ENCODE data around the gene ETS1.
A peak's percentile ranks its signal among the peaks of the same experiment; 100 is the strongest.

Gene ETS1

GRCh38 chr11:128603003-128603696 lies 15.8 kb upstream of the ETS1 start:
- peaks cover 15% of the 10 kb centered on the region for H3K4me1 ChIP-seq (ENCODE audit: control insufficient read depth, insufficient read depth, low read length)
- no peaks in the 10 kb centered on the region for H3K36me3 ChIP-seq (ENCODE audit: control insufficient read depth, insufficient read depth, low read length)
- H3K4me3 ChIP-seq (ENCODE audit: low read depth, low read length), result no peak overlapping the region
- H3K9ac ChIP-seq (ENCODE audit: low read depth, low read length), result no peak overlapping the region
- no peaks in the 10 kb centered on the region for H3K27me3 ChIP-seq (ENCODE audit: control insufficient read depth, insufficient read depth, low read length)
- no peaks in the 10 kb centered on the region for H3K9me3 ChIP-seq (ENCODE audit: control insufficient read depth, insufficient read depth, low read length)
- H3K27ac ChIP-seq (ENCODE audit: low read depth, low read length), result no peak overlapping the region

DNA sequence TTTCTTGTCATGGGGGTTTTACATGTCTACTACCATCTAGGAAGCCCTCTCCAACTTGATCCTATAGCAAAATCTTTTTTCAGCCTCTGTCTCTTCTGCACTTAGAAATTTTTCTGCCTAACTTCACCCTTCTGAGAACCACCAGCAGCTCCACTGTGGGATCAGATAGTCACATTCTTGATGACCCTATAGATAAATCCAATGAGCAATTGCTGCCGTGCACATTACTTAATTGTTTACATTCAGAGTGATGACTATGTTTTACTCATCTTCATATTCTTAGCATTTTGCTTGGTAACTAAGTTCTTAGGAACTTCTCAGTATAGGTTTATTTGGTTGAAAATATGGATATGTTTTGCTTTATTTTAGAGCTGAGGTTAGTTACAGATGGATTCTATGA lies 12.4 kb upstream of the ETS1 start:
- H3K4me3 ChIP-seq (ENCODE audit: low read depth, low read length), result no peak overlapping the region
- H3K9ac ChIP-seq (ENCODE audit: low read depth, low read length), result no peak overlapping the region
- no peaks in the 10 kb centered on the region for H3K9me3 ChIP-seq (ENCODE audit: control insufficient read depth, insufficient read depth, low read length)
- H3K27me3 ChIP-seq (ENCODE audit: control insufficient read depth, insufficient read depth, low read length), result 0 out of 2 replicates have a peak, but pooled peaks cover under 1% of the 10 kb centered on the region
- no peak overlapping the region for H3K27ac ChIP-seq (ENCODE audit: low read depth, low read length)
- H3K4me1 ChIP-seq (ENCODE audit: control insufficient read depth, insufficient read depth, low read length), result peaks cover 22% of the 10 kb centered on the region
- no peaks in the 10 kb centered on the region for H3K36me3 ChIP-seq (ENCODE audit: control insufficient read depth, insufficient read depth, low read length)

- H3K4me3 ChIP-seq (ENCODE audit: low read depth, low read length), result no peak overlapping the region
- no peak overlapping the region for H3K9ac ChIP-seq (ENCODE audit: low read depth, low read length)
- H3K36me3 ChIP-seq (ENCODE audit: control insufficient read depth, insufficient read depth, low read length), result no peaks in the 10 kb centered on the region
- peaks cover 24% of the 10 kb centered on the region for H3K4me1 ChIP-seq (ENCODE audit: control insufficient read depth, insufficient read depth, low read length)
- H3K27ac ChIP-seq (ENCODE audit: low read depth, low read length), result no peak overlapping the region
- H3K27me3 ChIP-seq (ENCODE audit: control insufficient read depth, insufficient read depth, low read length), result peaks cover 9% of the 10 kb centered on the region; the same call in 1 of the 2 replicates
- no peaks in the 10 kb centered on the region for H3K9me3 ChIP-seq (ENCODE audit: control insufficient read depth, insufficient read depth, low read length)
These were observed 11.3 kb upstream of the ETS1 start for GRCh38 chr11:128598506-128599150.

- Histone ChIP-seq H3K36me3 (ENCODE audit: control insufficient read depth, insufficient read depth, low read length) (no peaks in the 10 kb centered on the region), H3K27ac (ENCODE audit: low read depth, low read length) (no peak overlapping the region), H3K27me3 (ENCODE audit: control insufficient read depth, insufficient read depth, low read length) (peaks cover 9% of the 10 kb centered on the region; the same call in 1 of the 2 replicates), H3K9me3 (ENCODE audit: control insufficient read depth, insufficient read depth, low read length) (no peaks in the 10 kb centered on the region), H3K4me3 (ENCODE audit: low read depth, low read length) (no peak overlapping the region), H3K9ac (ENCODE audit: low read depth, low read length) (no peak overlapping the region), H3K4me1 (ENCODE audit: control insufficient read depth, insufficient read depth, low read length) (peaks cover 29% of the 10 kb centered on the region)
These were observed 10.7 kb upstream of the ETS1 start for GRCh38 chr11:128598096-128598495.

DNA sequence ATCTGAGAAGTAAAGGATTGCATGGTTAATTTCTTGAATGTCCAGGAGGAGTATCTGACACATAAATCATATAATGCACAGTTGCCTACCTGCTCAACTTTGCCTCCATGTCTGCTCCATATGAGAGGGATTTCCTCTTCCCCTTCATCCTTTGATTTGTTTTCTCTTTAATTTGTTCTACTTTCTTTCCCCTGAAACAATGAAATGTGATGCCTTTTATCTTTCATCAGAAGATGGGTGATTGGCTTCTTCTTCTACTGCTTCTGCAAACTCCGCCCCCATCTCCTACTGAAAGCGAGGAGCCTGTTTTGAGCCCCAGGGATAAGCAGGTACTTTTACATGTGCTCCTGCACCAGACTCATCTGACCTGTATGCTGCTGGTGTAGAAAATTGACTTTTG lies 9.9 kb upstream of the ETS1 start:
- Histone ChIP-seq H3K27me3 (ENCODE audit: control insufficient read depth, insufficient read depth, low read length) (peaks cover 9% of the 10 kb centered on the region; the same call in 1 of the 2 replicates), H3K9ac (ENCODE audit: low read depth, low read length) (no peak overlapping the region), H3K27ac (ENCODE audit: low read depth, low read length) (no peak overlapping the region), H3K4me3 (ENCODE audit: low read depth, low read length) (no peak overlapping the region), H3K36me3 (ENCODE audit: control insufficient read depth, insufficient read depth, low read length) (no peaks in the 10 kb centered on the region), H3K9me3 (ENCODE audit: control insufficient read depth, insufficient read depth, low read length) (no peaks in the 10 kb centered on the region), H3K4me1 (ENCODE audit: control insufficient read depth, insufficient read depth, low read length) (peaks cover 38% of the 10 kb centered on the region)

- Histone ChIP-seq H3K4me1 (ENCODE audit: control insufficient read depth, insufficient read depth, low read length) (peaks cover 39% of the 10 kb centered on the region), H3K36me3 (ENCODE audit: control insufficient read depth, insufficient read depth, low read length) (no peaks in the 10 kb centered on the region), H3K27me3 (ENCODE audit: control insufficient read depth, insufficient read depth, low read length) (peaks cover 9% of the 10 kb centered on the region), H3K27ac (ENCODE audit: low read depth, low read length) (no peak overlapping the region), H3K9me3 (ENCODE audit: control insufficient read depth, insufficient read depth, low read length) (no peaks in the 10 kb centered on the region), H3K9ac (ENCODE audit: low read depth, low read length) (no peak overlapping the region), H3K4me3 (ENCODE audit: low read depth, low read length) (no peak overlapping the region)
These were observed 8.9 kb upstream of the ETS1 start for GRCh38 chr11:128596250-128596649.

- H3K27me3 ChIP-seq (ENCODE audit: control insufficient read depth, insufficient read depth, low read length), result peaks cover 9% of the 10 kb centered on the region
These were observed 8.4 kb upstream of the ETS1 start for GRCh38 chr11:128595775-128596174.

DNA sequence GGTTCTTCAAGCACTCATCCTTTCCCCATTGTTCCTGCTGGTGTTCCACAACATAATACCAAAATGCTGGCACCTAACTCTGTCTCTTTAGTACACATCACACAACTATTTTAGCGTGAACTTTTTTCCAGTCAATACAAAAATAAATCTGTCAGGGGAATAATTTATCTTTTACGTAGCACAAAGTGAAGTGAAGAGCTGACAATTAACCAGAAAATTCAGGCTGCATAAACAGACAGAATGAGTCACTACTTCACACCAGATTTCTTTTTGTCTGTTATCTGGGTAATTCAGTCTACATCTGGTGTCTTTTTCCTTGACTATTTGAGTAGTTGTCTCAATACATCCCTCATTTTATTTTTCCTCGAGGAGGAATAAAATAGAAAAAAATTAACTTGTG lies 7.9 kb upstream of the ETS1 start:
- Histone ChIP-seq H3K4me1 (ENCODE audit: control insufficient read depth, insufficient read depth, low read length) (peaks cover 39% of the 10 kb centered on the region), H3K36me3 (ENCODE audit: control insufficient read depth, insufficient read depth, low read length) (no peaks in the 10 kb centered on the region), H3K9me3 (ENCODE audit: control insufficient read depth, insufficient read depth, low read length) (no peaks in the 10 kb centered on the region), H3K4me3 (ENCODE audit: low read depth, low read length) (no peak overlapping the region), H3K27me3 (ENCODE audit: control insufficient read depth, insufficient read depth, low read length) (peaks cover 9% of the 10 kb centered on the region), H3K9ac (ENCODE audit: low read depth, low read length) (no peak overlapping the region), H3K27ac (ENCODE audit: low read depth, low read length) (no peak overlapping the region)

More at GRCh38 chr11:128595775-128596174, 8.4 kb upstream of the ETS1 start:
- Histone ChIP-seq H3K9me3 (ENCODE audit: control insufficient read depth, insufficient read depth, low read length) (no peaks in the 10 kb centered on the region), H3K36me3 (ENCODE audit: control insufficient read depth, insufficient read depth, low read length) (no peaks in the 10 kb centered on the region), H3K9ac (ENCODE audit: low read depth, low read length) (no peak overlapping the region), H3K27ac (ENCODE audit: low read depth, low read length) (no peak overlapping the region), H3K4me1 (ENCODE audit: control insufficient read depth, insufficient read depth, low read length) (peaks cover 39% of the 10 kb centered on the region), H3K4me3 (ENCODE audit: low read depth, low read length) (no peak overlapping the region)

- no peaks in the 10 kb centered on the region for H3K9me3 ChIP-seq (ENCODE audit: control insufficient read depth, insufficient read depth, low read length)
- H3K27me3 ChIP-seq (ENCODE audit: control insufficient read depth, insufficient read depth, low read length), result peaks cover 9% of the 10 kb centered on the region
- no peak overlapping the region for H3K9ac ChIP-seq (ENCODE audit: low read depth, low read length)
- H3K4me1 ChIP-seq (ENCODE audit: control insufficient read depth, insufficient read depth, low read length), result peaks cover 39% of the 10 kb centered on the region
- no peaks in the 10 kb centered on the region for H3K36me3 ChIP-seq (ENCODE audit: control insufficient read depth, insufficient read depth, low read length)
- H3K27ac ChIP-seq (ENCODE audit: low read depth, low read length), result no peak overlapping the region
- H3K4me3 ChIP-seq (ENCODE audit: low read depth, low read length), result no peak overlapping the region
These were observed 6.9 kb upstream of the ETS1 start for GRCh38 chr11:128594226-128594625.

- H3K36me3 ChIP-seq (ENCODE audit: control insufficient read depth, insufficient read depth, low read length), result no peaks in the 10 kb centered on the region
- peaks cover 9% of the 10 kb centered on the region for H3K27me3 ChIP-seq (ENCODE audit: control insufficient read depth, insufficient read depth, low read length)
- peak overlapping the region; percentile 69 for H3K27ac ChIP-seq (ENCODE audit: low read depth, low read length)
- H3K4me1 ChIP-seq (ENCODE audit: control insufficient read depth, insufficient read depth, low read length), result peaks cover 29% of the 10 kb centered on the region
- H3K9me3 ChIP-seq (ENCODE audit: control insufficient read depth, insufficient read depth, low read length), result no peaks in the 10 kb centered on the region
- no peak overlapping the region for H3K9ac ChIP-seq (ENCODE audit: low read depth, low read length)
- no peak overlapping the region for H3K4me3 ChIP-seq (ENCODE audit: low read depth, low read length)
These were observed 5.9 kb upstream of the ETS1 start for GRCh38 chr11:128593281-128593680.

DNA sequence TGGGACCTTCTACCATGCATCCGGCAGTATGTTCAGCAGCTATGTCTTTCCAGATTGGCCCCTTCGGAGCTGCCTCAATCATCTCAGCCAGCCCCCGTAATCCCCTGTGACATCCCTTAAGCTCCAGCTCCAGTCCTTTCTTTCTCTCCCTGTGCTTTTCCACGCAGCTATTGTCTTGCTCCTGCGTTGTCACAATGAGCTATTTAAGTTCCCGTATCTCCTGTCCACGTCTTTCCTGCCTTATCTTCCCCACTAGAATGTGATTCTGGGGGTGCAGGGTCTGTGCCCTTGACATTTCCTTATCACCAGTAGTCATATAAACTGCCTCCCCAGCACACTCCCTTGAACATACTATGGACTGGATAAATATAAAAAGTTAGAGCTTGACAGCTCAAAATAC lies 5.1 kb upstream of the ETS1 start:
- peak overlapping the region; percentile 69 for H3K27ac ChIP-seq (ENCODE audit: low read depth, low read length)
- H3K9ac ChIP-seq (ENCODE audit: low read depth, low read length), result no peak overlapping the region
- H3K4me1 ChIP-seq (ENCODE audit: control insufficient read depth, insufficient read depth, low read length), result peaks cover 32% of the 10 kb centered on the region
- H3K4me3 ChIP-seq (ENCODE audit: low read depth, low read length), result no peak overlapping the region
- no peaks in the 10 kb centered on the region for H3K9me3 ChIP-seq (ENCODE audit: control insufficient read depth, insufficient read depth, low read length)
- peaks cover 9% of the 10 kb centered on the region for H3K27me3 ChIP-seq (ENCODE audit: control insufficient read depth, insufficient read depth, low read length)
- H3K36me3 ChIP-seq (ENCODE audit: control insufficient read depth, insufficient read depth, low read length), result no peaks in the 10 kb centered on the region

Measured in HUES48 (cell line).